HepG2 (cell line): ENCODE results near the gene ATG16L2. TPM values are rescaled to one million over a fixed set of nuclear protein-coding genes. Genes with fewer than 3 reads are reported as not detected.

Source experiments
- ASH2L ChIP-seq: fragments of 300-600, 200-600 bp; sonication (generic); IDR thresholded peaks from 2 replicates; pipeline ENCODE4 v1.7.0; 2017; ENCODE audit warnings: low read depth, mild to moderate bottlenecking, moderate library complexity, mixed read lengths, low read length; ENCODE audit not compliant: insufficient read length
- ATF1 ChIP-seq: IDR thresholded peaks from 2 replicates; pipeline ENCODE4 v1.6.1; 2016; ENCODE audit warnings: mild to moderate bottlenecking, control low read depth
- CBX1 ChIP-seq: IDR thresholded peaks from one replicate; pipeline ENCODE4 v1.6.1; 2016; ENCODE audit warnings: antibody characterized with exemption, low read depth
- FOXA1 ChIP-seq, 2 experiments: fragments of 450-650 bp in 1 of 2; sonication (generic) in 1 of 2; formaldehyde crosslinking in 1 of 2; IDR thresholded peaks; 2 replicates each; pipeline versions ENCODE4 v1.4.0 to v1.6.1; 2016 to 2020; ENCODE audit warnings: missing genetic modification reagents in 1 of 2
- HNF4A ChIP-seq: sonication (generic); formaldehyde crosslinking; IDR thresholded peaks from 2 replicates; pipeline ENCODE4 v1.4.0; 2020; ENCODE audit warnings: missing genetic modification reagents
- HOXD1 ChIP-seq: sonication (generic); formaldehyde crosslinking; IDR thresholded peaks from 2 replicates; pipeline ENCODE4 v1.5.0; 2020; ENCODE audit warnings: missing genetic modification reagents
- NFE2L2 ChIP-seq: fragments of 150-350 bp; IDR thresholded peaks from 2 replicates; pipeline ENCODE4 v1.6.1; 2014; ENCODE audit warnings: low read length
- NR2F2 ChIP-seq: IDR thresholded peaks from 2 replicates; pipeline ENCODE4 v1.6.1; 2012; ENCODE audit warnings: low read depth, inconsistent platforms, borderline replicate concordance
- SAP130 ChIP-seq: IDR thresholded peaks from 2 replicates; pipeline ENCODE4 v1.6.1; 2016; ENCODE audit warnings: low read depth
- ZBTB38 ChIP-seq: sonication (generic); formaldehyde crosslinking; IDR thresholded peaks from 2 replicates; pipeline ENCODE4 v1.5.1; 2020; ENCODE audit warnings: mild to moderate bottlenecking, missing genetic modification reagents
- ZNF136 ChIP-seq: sonication (generic); formaldehyde crosslinking; IDR thresholded peaks from 2 replicates; pipeline ENCODE4 v1.8.1; 2022; ENCODE audit warnings: low read depth, mild to moderate bottlenecking, moderate library complexity, missing genetic modification reagents
- ZNF343 ChIP-seq: sonication (generic); formaldehyde crosslinking; IDR thresholded peaks from 2 replicates; pipeline ENCODE4 v1.4.0; 2020; ENCODE audit warnings: mild to moderate bottlenecking, missing genetic modification reagents
- ZSCAN31 ChIP-seq: sonication (generic); formaldehyde crosslinking; IDR thresholded peaks from 2 replicates; pipeline ENCODE4 v1.5.0; 2020; ENCODE audit warnings: low read depth, mild to moderate bottlenecking, missing genetic modification reagents
- polyA plus RNA-seq, 8 experiments: library from polyadenylated mRNA; depleted of rRNA in 3 of 8; stranded (reverse) in 7 of 8; unstranded in 1 of 8; fragments of >200 nt; fragmentation: Illumina TruSeq in 4 of 8; extraction: Trizol in 4 of 8; gene quantifications; 2 replicates each; pipeline versions ENCODE4 v1.2.1 to v1.2.3, GENCODE V29; 2011 to 2016; ENCODE audit warnings: low read depth in 4 of 8, missing spikeins in 1 of 8, mixed read lengths in 1 of 8; ENCODE audit not compliant: insufficient read depth in 1 of 8
- total RNA-seq, 5 experiments: library from RNA; depleted of rRNA; stranded (reverse); fragments of >200 nt; fragmentation: Illumina TruSeq; extraction: Trizol; gene quantifications; 2 replicates each; pipeline ENCODE4 v1.2.3, GENCODE V29; 2016; ENCODE audit warnings: low read depth in 1 of 5
- TF ChIP-seq, protein P1 (sequence below): sonication (generic); formaldehyde crosslinking; IDR thresholded peaks from 2 replicates; pipeline ENCODE4 v1.5.0; 2020; ENCODE audit warnings: mild to moderate bottlenecking, missing genetic modification reagents
- TF ChIP-seq, protein P2 (sequence below): sonication (generic); formaldehyde crosslinking; IDR thresholded peaks from 2 replicates; pipeline ENCODE4 v1.4.0; 2020; ENCODE audit warnings: missing genetic modification reagents
- TF ChIP-seq, protein P3 (sequence below): sonication (generic); formaldehyde crosslinking; IDR thresholded peaks from 2 replicates; pipeline ENCODE4 v1.5.1; 2020; ENCODE audit warnings: missing genetic modification reagents, mild to moderate bottlenecking, borderline replicate concordance
- TF ChIP-seq, protein P4 (sequence below): IDR thresholded peaks from 2 replicates; pipeline ENCODE4 v1.6.1; 2016; ENCODE audit warnings: low read depth, missing genetic modification reagents, missing compliant biosample characterization

ATG16L2 gene
- total and polyA plus RNA-seq, 2 of the 13 experiments (the other 11 are each of a cell fraction or from before 2014, with no cell fraction given) = 6.2 to 14.8 TPM

DNA sequence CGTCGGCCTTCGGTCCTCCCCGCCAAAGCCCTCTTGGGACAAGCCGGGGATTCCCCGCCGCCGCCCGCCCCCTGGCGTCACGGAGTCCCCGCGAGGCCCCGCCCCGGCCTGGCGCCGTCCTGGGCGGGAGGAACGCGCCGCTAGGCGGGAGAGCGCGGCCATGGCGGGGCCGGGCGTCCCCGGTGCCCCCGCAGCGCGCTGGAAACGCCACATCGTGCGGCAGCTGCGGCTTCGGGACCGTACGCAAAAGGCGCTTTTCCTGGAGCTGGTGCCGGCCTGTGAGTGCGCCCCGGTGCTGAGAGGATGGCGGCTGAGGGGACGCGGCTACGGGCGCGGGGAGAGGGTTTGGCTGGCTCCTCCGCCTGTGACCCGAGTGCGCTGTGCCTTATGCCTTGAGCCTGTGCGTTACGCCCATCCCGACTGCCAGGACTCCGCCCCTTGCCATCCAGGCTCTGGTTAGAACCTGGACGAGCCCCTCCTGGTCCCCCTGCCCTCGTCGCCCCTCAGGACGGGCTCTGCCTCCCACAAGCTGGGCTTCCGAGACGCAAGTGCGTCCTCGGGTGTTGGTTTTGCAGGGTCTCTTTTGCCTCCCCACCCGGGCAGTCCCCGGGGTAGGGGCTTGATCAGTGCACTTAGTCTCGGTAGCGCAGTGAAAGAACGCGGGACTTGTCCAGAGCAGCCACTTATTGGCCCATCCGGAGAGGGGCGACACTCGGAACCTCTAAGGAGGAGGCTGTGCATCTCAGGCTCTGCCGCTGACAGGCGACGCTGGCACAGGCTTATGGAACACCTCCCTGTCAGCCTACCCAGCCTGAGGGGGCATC lies at the start of gene ATG16L2 (continued):
- TF ChIP-seq, protein P1, sequence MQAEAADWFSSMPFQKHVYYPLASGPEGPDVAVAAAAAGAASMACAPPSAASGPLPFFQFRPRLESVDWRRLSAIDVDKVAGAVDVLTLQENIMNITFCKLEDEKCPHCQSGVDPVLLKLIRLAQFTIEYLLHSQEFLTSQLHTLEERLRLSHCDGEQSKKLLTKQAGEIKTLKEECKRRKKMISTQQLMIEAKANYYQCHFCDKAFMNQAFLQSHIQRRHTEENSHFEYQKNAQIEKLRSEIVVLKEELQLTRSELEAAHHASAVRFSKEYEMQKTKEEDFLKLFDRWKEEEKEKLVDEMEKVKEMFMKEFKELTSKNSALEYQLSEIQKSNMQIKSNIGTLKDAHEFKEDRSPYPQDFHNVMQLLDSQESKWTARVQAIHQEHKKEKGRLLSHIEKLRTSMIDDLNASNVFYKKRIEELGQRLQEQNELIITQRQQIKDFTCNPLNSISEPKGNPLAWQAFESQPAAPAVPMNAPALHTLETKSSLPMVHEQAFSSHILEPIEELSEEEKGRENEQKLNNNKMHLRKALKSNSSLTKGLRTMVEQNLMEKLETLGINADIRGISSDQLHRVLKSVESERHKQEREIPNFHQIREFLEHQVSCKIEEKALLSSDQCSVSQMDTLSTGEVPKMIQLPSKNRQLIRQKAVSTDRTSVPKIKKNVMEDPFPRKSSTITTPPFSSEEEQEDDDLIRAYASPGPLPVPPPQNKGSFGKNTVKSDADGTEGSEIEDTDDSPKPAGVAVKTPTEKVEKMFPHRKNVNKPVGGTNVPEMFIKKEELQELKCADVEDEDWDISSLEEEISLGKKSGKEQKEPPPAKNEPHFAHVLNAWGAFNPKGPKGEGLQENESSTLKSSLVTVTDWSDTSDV (CRISPR knock-in tag) = no peak
- TF ChIP-seq ZNF343 (no peak), NFE2L2 (no peak), HOXD1 (0 out of 2 replicates have a peak, but pooled peaks have one; percentile 10), NR2F2 (0 out of 2 replicates have a peak, but pooled peaks have one; percentile 4), ZBTB38 (peak; percentile 59), ZNF136 (0 out of 2 replicates have a peak, but pooled peaks have one; percentile 63), CBX1 (no peak), ATF1 (no peak), HNF4A (CRISPR knock-in tag) (0 out of 2 replicates have a peak, but pooled peaks have one; percentile 6), ASH2L (peak; percentile 84), ZSCAN31 (CRISPR knock-in tag) (peak; percentile 76; the same call in 1 of the 2 replicates), SAP130 (CRISPR knock-in tag) (peak; percentile 32; the same call in 1 of the 2 replicates), FOXA1 (IDR thresholded peaks at IDR 0.05) (no peak), FOXA1 (CRISPR knock-in tag; IDR thresholded peaks at IDR 0.05) (no peak)
- TF ChIP-seq, protein P2, sequence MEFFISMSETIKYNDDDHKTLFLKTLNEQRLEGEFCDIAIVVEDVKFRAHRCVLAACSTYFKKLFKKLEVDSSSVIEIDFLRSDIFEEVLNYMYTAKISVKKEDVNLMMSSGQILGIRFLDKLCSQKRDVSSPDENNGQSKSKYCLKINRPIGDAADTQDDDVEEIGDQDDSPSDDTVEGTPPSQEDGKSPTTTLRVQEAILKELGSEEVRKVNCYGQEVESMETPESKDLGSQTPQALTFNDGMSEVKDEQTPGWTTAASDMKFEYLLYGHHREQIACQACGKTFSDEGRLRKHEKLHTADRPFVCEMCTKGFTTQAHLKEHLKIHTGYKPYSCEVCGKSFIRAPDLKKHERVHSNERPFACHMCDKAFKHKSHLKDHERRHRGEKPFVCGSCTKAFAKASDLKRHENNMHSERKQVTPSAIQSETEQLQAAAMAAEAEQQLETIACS (CRISPR knock-in tag) = no peak
- TF ChIP-seq, protein P3, sequence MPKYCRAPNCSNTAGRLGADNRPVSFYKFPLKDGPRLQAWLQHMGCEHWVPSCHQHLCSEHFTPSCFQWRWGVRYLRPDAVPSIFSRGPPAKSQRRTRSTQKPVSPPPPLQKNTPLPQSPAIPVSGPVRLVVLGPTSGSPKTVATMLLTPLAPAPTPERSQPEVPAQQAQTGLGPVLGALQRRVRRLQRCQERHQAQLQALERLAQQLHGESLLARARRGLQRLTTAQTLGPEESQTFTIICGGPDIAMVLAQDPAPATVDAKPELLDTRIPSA (CRISPR knock-in tag) = 0 out of 2 replicates have a peak, but pooled peaks have one; percentile 70
- TF ChIP-seq, protein P4, sequence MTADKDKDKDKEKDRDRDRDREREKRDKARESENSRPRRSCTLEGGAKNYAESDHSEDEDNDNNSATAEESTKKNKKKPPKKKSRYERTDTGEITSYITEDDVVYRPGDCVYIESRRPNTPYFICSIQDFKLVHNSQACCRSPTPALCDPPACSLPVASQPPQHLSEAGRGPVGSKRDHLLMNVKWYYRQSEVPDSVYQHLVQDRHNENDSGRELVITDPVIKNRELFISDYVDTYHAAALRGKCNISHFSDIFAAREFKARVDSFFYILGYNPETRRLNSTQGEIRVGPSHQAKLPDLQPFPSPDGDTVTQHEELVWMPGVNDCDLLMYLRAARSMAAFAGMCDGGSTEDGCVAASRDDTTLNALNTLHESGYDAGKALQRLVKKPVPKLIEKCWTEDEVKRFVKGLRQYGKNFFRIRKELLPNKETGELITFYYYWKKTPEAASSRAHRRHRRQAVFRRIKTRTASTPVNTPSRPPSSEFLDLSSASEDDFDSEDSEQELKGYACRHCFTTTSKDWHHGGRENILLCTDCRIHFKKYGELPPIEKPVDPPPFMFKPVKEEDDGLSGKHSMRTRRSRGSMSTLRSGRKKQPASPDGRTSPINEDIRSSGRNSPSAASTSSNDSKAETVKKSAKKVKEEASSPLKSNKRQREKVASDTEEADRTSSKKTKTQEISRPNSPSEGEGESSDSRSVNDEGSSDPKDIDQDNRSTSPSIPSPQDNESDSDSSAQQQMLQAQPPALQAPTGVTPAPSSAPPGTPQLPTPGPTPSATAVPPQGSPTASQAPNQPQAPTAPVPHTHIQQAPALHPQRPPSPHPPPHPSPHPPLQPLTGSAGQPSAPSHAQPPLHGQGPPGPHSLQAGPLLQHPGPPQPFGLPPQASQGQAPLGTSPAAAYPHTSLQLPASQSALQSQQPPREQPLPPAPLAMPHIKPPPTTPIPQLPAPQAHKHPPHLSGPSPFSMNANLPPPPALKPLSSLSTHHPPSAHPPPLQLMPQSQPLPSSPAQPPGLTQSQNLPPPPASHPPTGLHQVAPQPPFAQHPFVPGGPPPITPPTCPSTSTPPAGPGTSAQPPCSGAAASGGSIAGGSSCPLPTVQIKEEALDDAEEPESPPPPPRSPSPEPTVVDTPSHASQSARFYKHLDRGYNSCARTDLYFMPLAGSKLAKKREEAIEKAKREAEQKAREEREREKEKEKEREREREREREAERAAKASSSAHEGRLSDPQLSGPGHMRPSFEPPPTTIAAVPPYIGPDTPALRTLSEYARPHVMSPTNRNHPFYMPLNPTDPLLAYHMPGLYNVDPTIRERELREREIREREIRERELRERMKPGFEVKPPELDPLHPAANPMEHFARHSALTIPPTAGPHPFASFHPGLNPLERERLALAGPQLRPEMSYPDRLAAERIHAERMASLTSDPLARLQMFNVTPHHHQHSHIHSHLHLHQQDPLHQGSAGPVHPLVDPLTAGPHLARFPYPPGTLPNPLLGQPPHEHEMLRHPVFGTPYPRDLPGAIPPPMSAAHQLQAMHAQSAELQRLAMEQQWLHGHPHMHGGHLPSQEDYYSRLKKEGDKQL (CRISPR knock-in tag) = 0 out of 2 replicates have a peak, but pooled peaks have one; percentile 23
